Measurements from ENCODE around the gene KRTAP5-7.

The KRTAP5-7 gene

DNA sequence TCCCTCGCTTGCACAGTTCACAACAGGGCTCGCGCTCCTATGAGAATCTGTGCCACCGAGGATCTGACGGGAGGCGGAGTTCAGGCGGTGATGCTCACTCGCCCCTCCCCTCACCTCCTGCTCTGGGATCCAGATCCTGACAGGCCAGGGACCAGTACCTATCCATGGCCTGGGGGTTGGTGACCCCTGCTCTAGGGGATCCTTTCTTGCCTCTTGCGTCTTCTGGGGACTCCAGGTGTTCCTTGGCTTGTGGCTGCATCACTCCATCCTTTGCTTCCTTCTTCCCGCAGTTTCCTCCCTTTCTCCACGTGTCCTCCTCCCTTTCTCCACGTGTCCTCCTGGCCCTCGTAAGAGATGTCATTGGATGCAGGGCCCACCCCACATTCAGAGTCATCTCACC lies 30.6 kb upstream of the KRTAP5-7 start:
- TF ChIP-seq, protein P1, sequence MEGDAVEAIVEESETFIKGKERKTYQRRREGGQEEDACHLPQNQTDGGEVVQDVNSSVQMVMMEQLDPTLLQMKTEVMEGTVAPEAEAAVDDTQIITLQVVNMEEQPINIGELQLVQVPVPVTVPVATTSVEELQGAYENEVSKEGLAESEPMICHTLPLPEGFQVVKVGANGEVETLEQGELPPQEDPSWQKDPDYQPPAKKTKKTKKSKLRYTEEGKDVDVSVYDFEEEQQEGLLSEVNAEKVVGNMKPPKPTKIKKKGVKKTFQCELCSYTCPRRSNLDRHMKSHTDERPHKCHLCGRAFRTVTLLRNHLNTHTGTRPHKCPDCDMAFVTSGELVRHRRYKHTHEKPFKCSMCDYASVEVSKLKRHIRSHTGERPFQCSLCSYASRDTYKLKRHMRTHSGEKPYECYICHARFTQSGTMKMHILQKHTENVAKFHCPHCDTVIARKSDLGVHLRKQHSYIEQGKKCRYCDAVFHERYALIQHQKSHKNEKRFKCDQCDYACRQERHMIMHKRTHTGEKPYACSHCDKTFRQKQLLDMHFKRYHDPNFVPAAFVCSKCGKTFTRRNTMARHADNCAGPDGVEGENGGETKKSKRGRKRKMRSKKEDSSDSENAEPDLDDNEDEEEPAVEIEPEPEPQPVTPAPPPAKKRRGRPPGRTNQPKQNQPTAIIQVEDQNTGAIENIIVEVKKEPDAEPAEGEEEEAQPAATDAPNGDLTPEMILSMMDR (IDR thresholded peaks at IDR 0.05; ENCODE audit: low read depth, low read length, missing control alignments): no peak
- in situ Hi-C loops (cut with HindIII; ENCODE audit: low sequenced_read_pairs): no loop called here
- DNase-seq (ENCODE audit: low read depth): no peak
- no peak overlapping the region for H3K4me3 ChIP-seq (ENCODE audit: low read depth, low read length)

DNA sequence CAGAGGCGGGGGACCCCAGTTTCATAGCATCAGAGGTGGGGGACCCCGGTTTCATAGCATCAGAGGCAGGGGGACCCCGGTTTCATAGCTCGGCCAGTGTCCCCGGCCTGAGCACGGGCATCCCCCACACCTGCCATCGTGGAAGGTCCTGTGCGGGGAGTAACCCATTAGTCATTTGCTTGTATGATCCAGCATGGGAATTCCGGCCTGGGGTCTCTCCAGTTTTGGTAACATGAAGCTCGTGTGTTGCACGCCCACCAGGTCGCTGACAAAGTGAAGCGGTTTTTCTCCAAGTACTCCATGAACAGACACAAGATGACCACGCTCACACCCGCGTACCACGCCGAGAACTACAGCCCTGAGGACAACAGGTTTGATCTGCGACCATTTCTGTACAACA lies 29.0 kb upstream of the KRTAP5-7 start:
- in situ Hi-C loops (cut with HindIII; ENCODE audit: low sequenced_read_pairs): no loop called here
- no peak overlapping the region for H3K4me3 ChIP-seq (ENCODE audit: low read depth, low read length)
- DNase-seq (ENCODE audit: low read depth): no peak
- TF ChIP-seq, protein P1 (IDR thresholded peaks at IDR 0.05; ENCODE audit: low read depth, low read length, missing control alignments): no peak

DNA sequence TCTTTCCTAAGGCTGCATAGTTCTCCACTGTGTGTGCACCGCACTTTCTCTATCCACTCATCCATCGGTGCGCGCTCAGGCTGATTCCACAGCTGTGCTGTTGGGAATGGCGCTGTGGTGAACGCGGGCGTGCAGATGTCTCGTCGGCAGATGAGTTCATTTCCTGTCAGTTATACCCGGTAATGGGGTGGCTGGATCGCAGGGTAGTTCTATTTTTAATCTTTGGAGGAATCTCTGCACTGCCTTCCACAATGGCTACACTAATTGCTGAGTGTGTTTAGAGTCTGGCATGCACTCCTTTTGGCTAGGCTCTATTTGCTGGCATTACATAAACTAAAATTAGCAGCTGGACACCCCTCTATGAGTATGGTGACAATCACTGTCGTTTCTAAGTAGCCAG lies 27.9 kb upstream of the KRTAP5-7 start:
- DNase-seq (ENCODE audit: low read depth): no peak
- TF ChIP-seq, protein P1 (IDR thresholded peaks at IDR 0.05; ENCODE audit: low read depth, low read length, missing control alignments): no peak
- in situ Hi-C loops (cut with HindIII; ENCODE audit: low sequenced_read_pairs): no loop called here
- H3K4me3 ChIP-seq (ENCODE audit: low read depth, low read length): no peak overlapping the region

DNA sequence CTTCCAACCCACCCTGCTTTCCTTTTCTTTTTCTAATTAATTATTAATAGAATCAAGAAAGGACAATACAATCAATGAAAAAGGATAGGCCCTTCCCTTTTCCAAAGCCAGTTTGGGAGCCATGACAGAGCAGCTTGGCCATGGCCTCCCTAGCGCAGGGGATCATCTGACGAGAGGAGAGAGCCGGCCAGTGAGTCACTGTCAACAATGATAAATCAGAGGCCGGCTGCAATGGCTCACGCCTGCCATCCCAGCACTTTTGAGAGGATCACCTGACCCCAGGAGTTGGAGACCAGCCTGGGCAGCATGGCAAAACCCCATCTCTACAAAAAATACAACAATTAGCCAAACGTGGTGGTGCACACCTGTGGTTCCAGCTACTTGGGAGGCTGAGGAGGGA lies 27.5 kb upstream of the KRTAP5-7 start:
- TF ChIP-seq, protein P1 (IDR thresholded peaks at IDR 0.05; ENCODE audit: low read depth, low read length, missing control alignments): no peak
- in situ Hi-C loops (cut with HindIII; ENCODE audit: low sequenced_read_pairs): no loop called here
- no peak for DNase-seq (ENCODE audit: low read depth)
- H3K4me3 ChIP-seq (ENCODE audit: low read depth, low read length): no peak overlapping the region

DNA sequence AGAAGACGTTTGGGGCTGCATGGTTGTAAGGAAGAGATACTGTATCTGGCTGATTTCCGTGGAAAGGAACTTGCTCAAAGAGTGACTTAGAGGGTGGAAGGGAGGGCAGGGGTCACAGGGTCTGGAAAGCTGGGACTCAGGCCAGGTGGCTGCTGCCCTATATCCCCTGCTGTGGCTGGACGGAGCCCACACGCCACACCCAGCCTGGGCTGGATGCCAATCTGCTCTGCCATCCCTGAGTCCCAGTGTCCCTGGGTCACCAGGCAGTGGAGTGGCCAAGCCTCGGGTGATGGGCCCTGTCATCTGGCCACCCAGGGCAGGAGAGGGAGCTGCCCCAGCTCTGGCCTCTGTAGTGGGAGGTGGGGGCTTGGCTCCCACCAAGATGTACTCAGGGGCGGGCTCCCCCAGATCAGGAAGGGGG lies 26.5 kb upstream of the KRTAP5-7 start:
- H3K4me3 ChIP-seq (ENCODE audit: low read depth, low read length): no peak overlapping the region
- TF ChIP-seq, protein P1 (IDR thresholded peaks at IDR 0.05; ENCODE audit: low read depth, low read length, missing control alignments): no peak
- in situ Hi-C loops (cut with HindIII; ENCODE audit: low sequenced_read_pairs): no loop called here
- no peak for DNase-seq (ENCODE audit: low read depth)

DNA sequence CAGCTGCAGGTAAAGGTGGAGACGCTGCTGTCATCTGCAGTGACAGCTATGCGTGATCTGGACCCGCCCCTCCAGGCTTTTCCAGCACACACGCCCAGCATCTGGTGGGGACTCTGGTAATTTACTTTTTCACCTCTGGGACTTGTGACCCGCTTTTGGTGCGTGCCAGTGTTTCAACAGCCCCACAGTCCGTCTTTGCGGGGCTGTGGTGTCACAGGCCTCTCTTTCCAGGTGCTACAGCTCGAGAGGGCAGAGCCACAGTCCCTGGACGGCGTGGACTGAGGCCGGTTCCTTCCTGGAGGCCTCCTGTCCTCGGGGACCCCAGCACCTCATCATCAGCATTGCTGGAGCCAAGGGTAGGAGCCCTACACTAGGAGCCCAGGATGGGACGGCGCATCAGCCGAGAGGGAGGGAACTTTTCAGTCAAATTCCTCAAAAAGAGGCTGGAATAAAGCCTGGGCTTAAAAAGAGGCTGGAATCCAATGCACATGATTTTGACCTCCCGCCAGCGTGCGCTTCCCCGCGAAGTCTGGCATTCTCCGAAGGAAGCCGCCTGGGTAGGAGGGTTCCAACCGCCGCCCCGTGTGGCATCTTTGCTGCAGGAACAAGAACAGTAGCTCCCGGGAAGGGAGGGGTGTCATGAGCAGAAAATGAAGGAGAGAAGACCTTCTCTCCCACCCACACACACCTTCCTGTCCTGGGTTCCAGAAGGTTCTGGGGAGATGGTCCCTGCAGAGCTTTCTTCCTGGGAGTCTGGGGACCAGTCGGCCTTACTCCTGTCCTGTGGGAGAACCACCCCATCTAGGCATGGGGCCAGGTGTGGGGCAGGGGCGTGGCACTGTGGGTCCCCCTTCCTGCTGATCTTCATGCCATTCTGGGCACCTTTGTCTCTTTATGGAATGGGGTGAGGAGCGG lies 25.7 kb upstream of the KRTAP5-7 start:
- DNase-seq (ENCODE audit: low read depth): no peak
- TF ChIP-seq, protein P1 (IDR thresholded peaks at IDR 0.05; ENCODE audit: low read depth, low read length, missing control alignments): no peak
- H3K4me3 ChIP-seq (ENCODE audit: low read depth, low read length): no peak overlapping the region
- in situ Hi-C loops (cut with HindIII; ENCODE audit: low sequenced_read_pairs): no loop called here
